B cell (primary cell): ENCODE results near the gene VSIG2. TPM values are rescaled to one million over a fixed set of nuclear protein-coding genes. Genes with fewer than 3 reads are reported as not detected.

Experiments used
- ATAC-seq: fragments of 200-7000 bp; cut with Tn5 transposase; one replicate; pipeline ENCODE4 v1.10.0; 2021; ENCODE audit warnings: low read depth, mild to moderate bottlenecking, moderate number of reproducible peaks, moderate library complexity
- CTCF ChIA-PET: fragments of 350-600 bp; sonication (Branson Sonifier 250); formaldehyde crosslinking; loops from one replicate; lab custom pipeline; 2021; ENCODE audit warnings: antibody characterized with exemption, inconsistent platforms; lab: Charles Lee
- POLR2A ChIA-PET: fragments of 350-600 bp; sonication (Branson Sonifier 250); formaldehyde crosslinking; loops from one replicate; lab custom pipeline; 2021; ENCODE audit warnings: antibody characterized with exemption; lab: Charles Lee
- DNase-seq: peaks from one replicate; pipeline ENCODE4 v3.0.0; 2013
- H2AFZ ChIP-seq: 2 replicates; pipeline ENCODE4 v1.6.1; 2012; ENCODE audit warnings: mild to moderate bottlenecking, low read depth, low read length; ENCODE audit not compliant: insufficient read depth, poor library complexity, severe bottlenecking
- H3K27ac ChIP-seq, 2 donors: 1 replicate in 1 of 2; 2 replicates in 1 of 2; pipeline ENCODE4 v1.5.1; 2012 to 2013; ENCODE audit warnings: low read length in 2 of 2, mild to moderate bottlenecking in 2 of 2, moderate library complexity in 1 of 2
- H3K27me3 ChIP-seq, 4 experiments: fragments of 200-600 bp in 1 of 4; sonication (generic) in 1 of 4; replicated peaks in 1 of 4; 1 replicate in 2 of 4; 2 replicates in 2 of 4; pipeline versions ENCODE4 v1.6.1 to v1.7.0; 2013 to 2016; ENCODE audit warnings: low read length in 3 of 4, mild to moderate bottlenecking in 2 of 4, mixed read lengths in 1 of 4, moderate library complexity in 1 of 4; ENCODE audit not compliant: insufficient read depth in 4 of 4, control insufficient read depth in 3 of 4; ENCODE audit errors: control extremely low read depth in 1 of 4
- H3K36me3 ChIP-seq, 2 experiments: replicated peaks in 1 of 2; 1 replicate in 1 of 2; 2 replicates in 1 of 2; pipeline versions ENCODE4 v1.6.1 to v1.7.1; 2013; ENCODE audit warnings: low read length in 1 of 2; ENCODE audit not compliant: insufficient read depth in 2 of 2, control insufficient read depth in 1 of 2; ENCODE audit errors: control extremely low read depth in 1 of 2, extremely low read depth in 1 of 2
- H3K4me1 ChIP-seq, 2 donors: fragments of 200-600 bp in 1 of 2; sonication (generic) in 1 of 2; 1 replicate in 1 of 2; 2 replicates in 1 of 2; pipeline versions ENCODE4 v1.5.1 to v1.6.1; 2013 to 2017; ENCODE audit warnings: low read length in 2 of 2; ENCODE audit not compliant: control insufficient read depth in 2 of 2, insufficient read depth in 2 of 2
- H3K4me2 ChIP-seq: replicated peaks from 2 replicates; pipeline ENCODE3; 2012; ENCODE audit warnings: mild to moderate bottlenecking, low read depth, low read length; ENCODE audit not compliant: poor library complexity, severe bottlenecking
- H3K4me3 ChIP-seq, 5 experiments: fragments of 200-600 bp in 1 of 5; sonication (generic) in 1 of 5; 1 replicate in 3 of 5; 2 replicates in 2 of 5; pipeline versions ENCODE4 v1.5.1 to v1.7.0; 2011 to 2016; ENCODE audit warnings: low read length in 4 of 5, mild to moderate bottlenecking in 4 of 5, low read depth in 2 of 5, control low read depth in 1 of 5, moderate library complexity in 1 of 5; ENCODE audit not compliant: insufficient read depth in 1 of 5; ENCODE audit errors: control extremely low read depth in 1 of 5, extremely low read depth in 1 of 5
- H3K79me2 ChIP-seq: fragments of 200-600 bp; sonication (generic); one replicate; pipeline ENCODE4 v1.6.0; 2016; ENCODE audit warnings: low read length; ENCODE audit not compliant: control insufficient read depth, insufficient read depth
- H3K9ac ChIP-seq: fragments of 200-600 bp; sonication (generic); 2 replicates; pipeline ENCODE4 v1.6.1; 2017; ENCODE audit warnings: mild to moderate bottlenecking, low read length, moderate library complexity
- H3K9me3 ChIP-seq, 3 donors: one replicate each; pipeline versions ENCODE4 v1.6.1 to v1.7.1; 2013; ENCODE audit warnings: low read length in 2 of 3; ENCODE audit not compliant: control insufficient read depth in 2 of 3, insufficient read depth in 1 of 3; ENCODE audit errors: control extremely low read depth in 1 of 3
- H4K20me1 ChIP-seq: 2 replicates; pipeline ENCODE4 v1.6.0; 2012; ENCODE audit warnings: mild to moderate bottlenecking, low read length; ENCODE audit not compliant: insufficient read depth, control insufficient read depth, poor library complexity, severe bottlenecking
- H3K27ac Mint-ChIP-seq: one replicate; pipeline ENCODE4 v1.8.0; 2021; ENCODE audit warnings: mixed read lengths
- H3K27me3 Mint-ChIP-seq: one replicate; pipeline ENCODE4 v1.8.0; 2021; ENCODE audit warnings: mixed read lengths
- H3K4me1 Mint-ChIP-seq: one replicate; pipeline ENCODE4 v1.8.0; 2021; ENCODE audit warnings: mixed read lengths
- H3K4me3 Mint-ChIP-seq: one replicate; pipeline ENCODE4 v1.8.0; 2021; ENCODE audit warnings: mixed read lengths
- H3K9me3 Mint-ChIP-seq: one replicate; pipeline ENCODE4 v1.8.0; 2022; ENCODE audit warnings: mixed read lengths; ENCODE audit not compliant: insufficient read depth
- CTCF ChIP-seq: fragments of 200-600 bp; IDR thresholded peaks from one replicate; pipeline ENCODE4 v1.8.0; 2022; ENCODE audit warnings: antibody characterized with exemption, mild to moderate bottlenecking
- EZH2 ChIP-seq: IDR thresholded peaks from 2 replicates; pipeline ENCODE4 v1.6.1; 2012; ENCODE audit warnings: borderline replicate concordance, low read depth, mild to moderate bottlenecking, moderate library complexity, low read length; ENCODE audit not compliant: insufficient read depth, poor library complexity, severe bottlenecking
- WGBS: methylation state at CpG from one replicate; pipeline ENCODE4 v1.1.5; 2013; ENCODE audit warnings: missing lambda C conversion rate; ENCODE audit not compliant: insufficient coverage; 5-methylcytosine and 5-hydroxymethylcytosine counted together
- intact Hi-C: fragments of 100-400 bp; cut with micrococcal nuclease; formaldehyde crosslinking; loops from one replicate; pipeline ENCODE4 v1.10.0; 2022
- polyA plus RNA-seq: library from polyadenylated mRNA; depleted of rRNA; stranded (reverse); fragments of >200 nt; gene quantifications from 2 replicates; pipeline ENCODE4 v1.2.3, GENCODE V29; 2012
- total RNA-seq, 2 donors: library from RNA; stranded (reverse); fragments of 120-200 nt in 1 of 2; gene quantifications; 1 replicate in 1 of 2; 2 replicates in 1 of 2; pipeline versions ENCODE4 v1.2.3 to v1.2.4, GENCODE V29; 2013 to 2022

The VSIG2 gene
- total and polyA plus RNA-seq, 2 donors (not counting 1 experiment from before 2014, with no cell fraction given), result not detected

DNA sequence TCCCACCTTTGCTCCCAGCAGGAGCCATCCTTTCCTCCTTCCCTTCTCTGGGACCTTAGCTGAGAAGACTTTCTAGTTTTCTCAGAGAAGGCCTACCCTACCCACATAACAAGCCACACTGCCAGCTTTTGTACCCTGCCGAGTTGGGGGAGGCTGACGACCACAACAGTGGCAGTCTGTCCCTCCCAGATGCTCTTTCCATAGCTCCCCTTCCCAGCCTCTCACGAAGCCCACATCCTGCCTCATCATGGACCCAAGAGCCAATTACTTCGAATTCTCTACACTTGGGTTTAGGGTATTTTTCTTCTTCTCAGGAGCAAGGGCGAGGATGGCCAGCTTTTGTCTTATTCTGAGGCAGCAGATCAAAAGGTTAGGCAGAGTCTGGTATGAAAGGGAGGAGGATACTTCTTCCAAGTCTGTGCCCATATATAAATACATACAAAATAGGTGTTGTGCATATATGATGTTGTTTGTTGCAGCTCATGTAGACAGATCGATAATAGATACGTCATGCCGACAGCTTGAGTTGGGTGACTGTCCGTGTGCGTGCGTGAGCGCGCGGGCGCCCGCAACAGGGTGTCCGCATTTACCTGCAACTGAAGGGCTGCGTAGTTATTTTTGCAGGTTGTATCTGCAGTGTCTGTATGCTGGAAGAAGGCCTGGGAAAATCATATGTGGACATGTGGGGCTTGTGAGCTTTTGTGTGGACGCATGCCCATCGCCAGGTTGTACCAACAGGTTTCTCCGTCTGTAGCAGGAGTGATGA is 13.2 kb downstream of the VSIG2 start:
- no peaks in the 10 kb centered on the region for H3K27me3 Mint-ChIP-seq
- Histone ChIP-seq H3K9ac (peak overlapping the region; percentile 70), H3K4me2 (peak overlapping the region; percentile 97), H3K4me3 (peak overlapping the region in 1 of 5 experiments; percentile 62), H3K79me2 (no peaks in the 10 kb centered on the region), H2AFZ (peak overlapping the region; percentile 80), H3K27me3 (peaks cover 0 to 13% (median 2%) of the 10 kb centered on the region in 4 experiments), H3K36me3 (no peaks in the 10 kb centered on the region), H4K20me1 (no peaks in the 10 kb centered on the region), H3K9me3 (no peaks in the 10 kb centered on the region), H3K4me1 (peaks cover 8 to 17% of the 10 kb centered on the region in 2 donors), H3K27ac (no peak overlapping the region)
- WGBS, result 91% methylated on average over 19 of the region's 21 CpGs
- intact Hi-C loops, result loop anchor here (1.0 kb wide), 3 partner anchors 8 to 61 kb away; partner anchors contain the start of gene MSANTD2
- peak overlapping the region; percentile 60 for H3K27ac Mint-ChIP-seq
- H3K4me1 Mint-ChIP-seq, result peaks cover 16% of the 10 kb centered on the region
- no peak for ATAC-seq
- POLR2A ChIA-PET, result interaction anchor here (0.5 to 1.7 kb wide), 3 partner anchors 24 to 65 kb away, joined by 3 to 4 read pairs (median 3); partner anchors contain the start of genes ESAM, SIAE and SPA17
- CTCF ChIA-PET, result interaction anchor here (0.7 to 3.4 kb wide), 5 partner anchors 14 to 70 kb away, joined by 3 to 16 read pairs (median 4); no protein-coding TSS in a partner anchor
- TF ChIP-seq EZH2, result no peak
- TF ChIP-seq CTCF, result no peak
- no peak for DNase-seq
- H3K9me3 Mint-ChIP-seq, result no peaks in the 10 kb centered on the region
- H3K4me3 Mint-ChIP-seq, result peak overlapping the region; percentile 92
